Spleen (tissue), 7 donors: ENCODE measurements around the gene NSFL1C.

Source experiments
- POLR2A ChIP-seq, 3 donors: fragments of 450-650 bp; IDR thresholded peaks; one replicate each; pipeline ENCODE4 v1.5.1; 2017; ENCODE audit warnings: antibody characterized with exemption in 3 of 3, mild to moderate bottlenecking in 1 of 3
- TF ChIP-seq, protein P1 (sequence below), 11 experiments: fragments of 200-600 bp in 7 of 11; fragments of 450-650 bp in 4 of 11; sonication (generic) in 4 of 11; IDR thresholded peaks in 8 of 11; conservative IDR thresholded peaks in 3 of 11; 1 replicate in 7 of 11; 2 replicates in 4 of 11; pipeline versions ENCODE4 v1.4.0 to v1.8.0; 2016 to 2021; ENCODE audit warnings: antibody characterized with exemption in 11 of 11, inconsistent platforms in 4 of 11, mild to moderate bottlenecking in 1 of 11
- donor health status: DM: no; HTN: no; CAD: no; lungs with moderate emphysema.
- donor health status: DM: no; HTN: no; CAD: no.
- donor health status: DM: no; HTN: no; CAD: no.

DNA sequence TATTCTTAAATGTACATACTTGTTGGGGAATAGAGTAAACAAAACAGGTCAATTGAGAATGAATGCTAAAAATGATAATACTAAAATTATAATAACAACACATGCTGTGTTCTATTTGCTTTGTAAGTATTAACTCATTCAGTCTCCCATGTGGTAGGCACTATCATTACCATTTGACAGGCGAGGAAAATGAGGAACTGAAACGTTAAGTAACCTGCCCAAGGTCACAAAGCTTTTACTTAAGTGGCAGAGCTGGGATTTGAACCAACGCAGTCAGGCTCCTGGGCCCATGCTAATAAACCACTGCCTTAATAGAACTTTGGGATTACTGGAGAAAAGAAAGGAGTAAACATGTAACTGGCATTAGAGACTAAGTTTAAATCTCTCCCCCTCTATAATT, 3.8 kb downstream of the NSFL1C start:
- TF ChIP-seq, protein P1, sequence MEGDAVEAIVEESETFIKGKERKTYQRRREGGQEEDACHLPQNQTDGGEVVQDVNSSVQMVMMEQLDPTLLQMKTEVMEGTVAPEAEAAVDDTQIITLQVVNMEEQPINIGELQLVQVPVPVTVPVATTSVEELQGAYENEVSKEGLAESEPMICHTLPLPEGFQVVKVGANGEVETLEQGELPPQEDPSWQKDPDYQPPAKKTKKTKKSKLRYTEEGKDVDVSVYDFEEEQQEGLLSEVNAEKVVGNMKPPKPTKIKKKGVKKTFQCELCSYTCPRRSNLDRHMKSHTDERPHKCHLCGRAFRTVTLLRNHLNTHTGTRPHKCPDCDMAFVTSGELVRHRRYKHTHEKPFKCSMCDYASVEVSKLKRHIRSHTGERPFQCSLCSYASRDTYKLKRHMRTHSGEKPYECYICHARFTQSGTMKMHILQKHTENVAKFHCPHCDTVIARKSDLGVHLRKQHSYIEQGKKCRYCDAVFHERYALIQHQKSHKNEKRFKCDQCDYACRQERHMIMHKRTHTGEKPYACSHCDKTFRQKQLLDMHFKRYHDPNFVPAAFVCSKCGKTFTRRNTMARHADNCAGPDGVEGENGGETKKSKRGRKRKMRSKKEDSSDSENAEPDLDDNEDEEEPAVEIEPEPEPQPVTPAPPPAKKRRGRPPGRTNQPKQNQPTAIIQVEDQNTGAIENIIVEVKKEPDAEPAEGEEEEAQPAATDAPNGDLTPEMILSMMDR (IDR thresholded peaks at IDR 0.05 in 8 of 11, conservative IDR thresholded peaks at IDR 0.05 in 3 of 11) = no peak
- TF ChIP-seq POLR2A (IDR thresholded peaks at IDR 0.05) = no peak
